Inflammatory macrophage treated with lipopolysaccharide for 4 hours (primary cell): ENCODE measurements around the gene IQCF6.
"Not testable (repeated sequence)": the region's sequence is repeated elsewhere in the genome, so short reads cannot be mapped to it uniquely, and the experiment has no call there.

Experiments
- DNase-seq: peaks from one replicate; pipeline ENCODE4 v3.0.0-alpha.2; 2020

The IQCF6 gene

GRCh38 chr3:51759203-51759602 is 19.8 kb downstream of the IQCF6 start:
- no peak for DNase-seq

GRCh38 chr3:51753763-51754750 is 25.0 kb downstream of the IQCF6 start:
- DNase-seq, result not testable (repeated sequence)

- DNase-seq, result no peak
Observed at GRCh38 chr3:51751287-51751686, 27.8 kb downstream of the IQCF6 start.

DNA sequence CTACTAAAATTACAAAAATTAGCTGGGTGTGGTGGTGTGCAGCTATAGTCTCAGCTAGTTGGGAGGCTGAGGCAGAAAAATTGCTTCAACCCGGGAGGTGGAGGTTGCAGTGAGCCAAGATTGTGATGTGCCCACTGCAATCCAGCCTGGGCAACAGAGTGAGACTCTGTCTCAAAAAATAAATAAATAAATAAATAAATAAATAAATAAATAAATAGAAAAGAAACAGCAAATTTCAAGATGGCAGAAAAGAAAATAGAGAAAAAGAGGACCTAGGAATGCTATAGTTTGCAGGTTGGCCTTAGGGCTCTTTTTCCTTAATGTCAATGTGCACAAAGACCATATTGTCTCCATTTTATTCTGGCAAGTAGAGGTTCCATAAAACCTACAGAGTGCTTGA is 28.2 kb downstream of the IQCF6 start:
- DNase-seq, result no peak

- no peak for DNase-seq
Observed at GRCh38 chr3:51748327-51748726, 30.7 kb downstream of the IQCF6 start.

- DNase-seq, result no peak
Observed at GRCh38 chr3:51747840-51748239, 31.2 kb downstream of the IQCF6 start.

- DNase-seq, result peak; percentile 74
Observed at GRCh38 chr3:51742978-51743377, 36.1 kb downstream of the IQCF6 start.

- DNase-seq, result not testable (repeated sequence)
Observed at GRCh38 chr3:51742320-51742719, 36.7 kb downstream of the IQCF6 start.

GRCh38 chr3:51739110-51739509 is 39.9 kb downstream of the IQCF6 start:
- DNase-seq, result peak; percentile 63

- DNase-seq, result no peak
Observed at GRCh38 chr3:51735950-51736349, 43.1 kb downstream of the IQCF6 start.

GRCh38 chr3:51735039-51735438 is 44.0 kb downstream of the IQCF6 start:
- DNase-seq, result no peak

DNA sequence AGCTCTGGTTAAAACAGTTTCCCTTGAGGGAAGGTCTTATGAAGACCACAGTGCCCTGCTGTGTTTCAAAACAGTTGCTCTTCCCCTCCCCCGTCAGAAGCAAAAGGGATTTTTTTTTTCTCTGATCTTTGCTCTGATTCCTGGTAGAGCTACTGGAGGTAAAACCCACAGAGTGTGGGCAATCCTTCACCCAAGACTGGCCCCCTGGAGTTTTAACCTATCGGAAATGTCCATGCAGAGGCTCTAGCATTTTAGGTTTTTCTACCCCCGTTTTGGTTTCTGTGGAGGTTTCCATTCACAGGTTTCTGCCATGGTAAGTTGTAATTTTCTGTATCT is 44.5 kb downstream of the IQCF6 start:
- DNase-seq, result no peak

DNA sequence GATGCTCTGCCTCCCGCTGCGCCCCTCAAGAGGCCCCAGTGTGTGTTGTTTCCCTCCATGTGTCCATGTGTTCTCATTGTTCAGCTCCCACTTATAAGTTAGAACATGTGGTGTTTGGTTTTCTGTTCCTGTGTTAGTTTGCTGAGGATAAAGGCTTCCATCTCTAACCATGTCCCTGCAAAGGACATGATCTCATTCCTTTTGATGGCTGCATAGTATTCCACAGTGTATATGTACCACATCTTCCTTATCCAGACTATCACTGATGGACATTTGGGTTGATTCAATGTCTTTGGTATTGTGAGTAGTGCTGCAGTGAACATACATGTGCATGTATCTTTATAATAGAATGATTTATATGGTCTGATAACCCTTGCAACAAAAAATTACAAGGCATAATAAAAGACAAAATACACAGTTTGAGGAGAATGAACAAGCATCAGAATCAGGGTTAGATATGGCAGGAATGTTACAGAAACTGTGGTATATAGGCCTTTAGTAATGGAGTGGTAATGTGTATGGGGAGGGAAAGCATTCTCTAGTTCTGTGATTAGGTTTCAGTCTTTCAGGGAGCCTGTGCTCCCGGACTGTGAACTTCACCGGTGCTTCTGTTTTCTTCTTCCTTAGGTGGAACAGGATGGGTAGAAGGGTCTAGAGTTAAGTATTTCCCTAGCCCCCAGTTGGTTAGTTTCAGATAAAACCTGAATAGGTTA is 45.0 kb downstream of the IQCF6 start:
- no peak for DNase-seq

DNA sequence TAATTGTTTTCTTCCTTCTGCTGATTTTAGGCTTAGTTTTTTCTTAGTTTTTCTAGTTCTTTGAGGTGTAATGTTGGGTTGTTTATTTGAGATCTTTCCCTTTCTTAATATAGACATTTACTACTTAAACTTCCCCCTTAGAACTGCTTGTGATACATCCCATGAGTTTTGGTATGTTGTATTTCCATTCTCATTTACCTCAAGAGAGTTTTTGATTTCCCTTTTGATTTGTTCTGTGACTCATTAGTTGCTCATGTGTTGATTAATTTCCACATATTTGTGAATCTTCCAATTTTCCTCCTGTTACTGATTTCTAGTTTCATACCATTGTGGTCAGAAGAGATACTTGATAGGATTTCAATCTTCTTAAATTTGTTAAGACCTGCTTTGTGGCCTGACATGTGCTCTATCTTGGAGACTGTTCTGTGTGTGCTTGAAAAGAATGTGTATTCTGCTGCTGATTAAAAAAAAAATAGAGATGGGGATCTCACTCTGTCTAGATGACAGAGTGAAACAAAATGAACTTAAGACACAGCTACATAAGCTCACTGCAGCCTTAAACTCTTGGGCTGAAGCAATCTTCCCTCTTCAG is 49.9 kb downstream of the IQCF6 start:
- DNase-seq, result peak; percentile 17
